Dedifferentiated amniotic fluid mesenchymal stem cell (primary cell): ENCODE measurements around the gene MN1.
A peak's percentile ranks its signal among the peaks of the same experiment; 100 is the strongest.
"Not testable (repeated sequence)": the region's sequence is repeated elsewhere in the genome, so short reads cannot be mapped to it uniquely, and the experiment has no call there.

ENCODE experiments used
- DNase-seq: peaks from one replicate; pipeline ENCODE4 v3.0.0-alpha.2; 2016; ENCODE audit errors: extremely low spot score

MN1 gene

DNA sequence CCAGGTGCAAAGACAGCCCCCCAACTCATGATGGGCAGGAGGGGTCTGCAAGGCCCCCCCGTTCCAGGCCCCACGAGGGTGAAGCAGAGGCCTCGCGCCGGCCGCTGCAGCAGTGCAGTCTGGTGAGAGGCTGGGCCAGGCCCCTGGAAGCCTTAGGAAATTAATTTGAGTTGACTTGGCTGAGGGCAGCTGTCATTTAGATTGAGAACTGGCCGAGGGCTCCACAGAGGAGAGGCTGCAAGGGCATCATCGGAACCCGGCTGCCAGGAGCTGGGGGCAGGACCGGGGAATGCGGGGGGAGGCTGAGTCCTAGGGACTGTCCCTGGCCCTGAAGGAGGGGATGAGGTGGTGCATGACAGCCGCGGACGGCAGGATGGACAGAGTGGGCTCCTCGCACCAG is 39.9 kb downstream of the MN1 start:
- DNase-seq: no peak

DNA sequence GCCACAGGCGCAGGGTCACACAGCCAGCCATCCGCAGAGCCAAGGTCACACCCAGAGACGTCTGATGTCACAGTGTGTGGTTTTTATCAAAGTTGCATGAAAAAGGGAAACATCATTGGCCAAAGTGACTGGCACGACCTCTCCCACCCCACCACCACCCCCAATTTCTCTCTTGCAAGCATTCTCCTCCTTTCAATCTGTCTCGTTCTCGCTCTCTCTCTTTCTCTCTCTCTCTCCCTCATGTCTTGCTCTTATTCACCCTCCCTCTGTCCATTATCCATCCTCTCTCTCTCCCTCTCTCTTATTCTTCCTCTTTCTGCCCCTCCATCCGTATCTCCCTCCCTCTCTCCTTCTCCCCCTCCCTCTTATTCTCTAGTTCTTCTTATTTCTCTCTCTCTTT is 40.6 kb downstream of the MN1 start:
- DNase-seq: no peak

DNA sequence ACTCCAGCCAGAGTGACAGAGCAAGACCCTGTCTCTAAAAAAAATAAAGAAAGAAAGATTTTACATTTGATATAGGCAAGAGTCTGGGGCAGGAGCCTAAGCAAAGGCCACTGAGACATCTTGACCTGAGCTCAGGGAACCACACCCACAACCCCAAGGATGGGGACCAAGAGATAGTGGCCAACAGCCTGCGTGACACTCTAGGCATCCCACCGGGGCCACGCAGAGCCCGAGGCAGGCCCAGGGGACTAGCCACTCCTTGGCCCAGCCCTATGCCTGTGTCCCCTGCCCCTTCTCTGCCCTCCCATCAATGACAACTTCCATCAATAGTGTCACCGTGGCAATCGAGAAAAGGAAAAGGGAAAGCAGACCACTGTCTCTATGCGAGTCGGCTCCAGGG is 41.1 kb downstream of the MN1 start:
- DNase-seq: no peak

DNA sequence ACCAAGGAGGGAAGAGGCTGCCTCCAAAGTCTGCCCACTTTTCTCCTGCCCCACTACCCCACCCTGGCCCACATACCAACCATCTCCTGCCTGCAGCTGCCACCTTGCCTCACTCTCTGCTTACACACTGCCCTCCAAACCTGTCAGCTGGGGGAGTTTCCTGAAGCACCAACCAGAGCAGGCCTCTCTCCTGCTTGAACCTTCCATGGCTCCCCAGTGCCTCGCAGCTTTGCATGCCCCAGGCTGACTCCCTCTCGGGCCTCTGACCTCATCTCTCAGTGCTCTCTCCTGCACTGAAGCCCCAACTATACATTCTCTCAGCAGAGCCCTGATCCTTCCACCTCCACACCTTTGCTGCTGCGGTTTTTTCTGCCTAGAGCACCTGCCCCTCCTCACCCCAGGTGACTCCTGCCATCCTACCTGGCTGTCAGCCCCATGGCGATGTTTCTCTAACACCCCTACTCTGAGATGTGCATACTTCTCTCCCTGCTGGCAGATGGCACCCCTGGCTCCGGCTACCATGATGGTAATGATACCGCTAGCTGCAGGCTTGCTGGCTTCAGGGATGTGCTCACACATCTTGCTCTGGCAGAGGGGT is 43.5 kb downstream of the MN1 start:
- DNase-seq: no peak

DNA sequence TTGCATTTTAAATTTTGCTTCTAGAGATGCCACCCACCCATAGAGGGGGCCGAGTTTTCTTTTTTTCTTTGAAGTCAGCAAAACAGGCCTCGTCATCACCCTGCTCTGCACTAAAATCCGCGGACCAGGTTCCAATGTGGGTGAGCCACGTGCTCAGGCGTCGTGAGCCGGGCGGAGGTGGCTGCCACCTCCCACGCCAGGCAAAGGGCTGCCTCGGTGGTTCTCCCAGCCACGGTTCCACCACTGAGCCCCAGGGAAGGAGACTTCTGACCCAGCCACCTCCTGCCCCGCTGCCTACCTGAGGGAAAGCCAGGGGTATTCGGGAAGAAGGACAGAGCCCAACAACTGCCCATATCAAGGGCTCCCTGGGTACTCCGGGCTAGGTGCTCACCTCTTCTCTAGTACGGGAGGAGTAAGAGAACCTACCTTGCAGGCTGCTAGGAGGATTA is 45.3 kb downstream of the MN1 start:
- no peak for DNase-seq

DNA sequence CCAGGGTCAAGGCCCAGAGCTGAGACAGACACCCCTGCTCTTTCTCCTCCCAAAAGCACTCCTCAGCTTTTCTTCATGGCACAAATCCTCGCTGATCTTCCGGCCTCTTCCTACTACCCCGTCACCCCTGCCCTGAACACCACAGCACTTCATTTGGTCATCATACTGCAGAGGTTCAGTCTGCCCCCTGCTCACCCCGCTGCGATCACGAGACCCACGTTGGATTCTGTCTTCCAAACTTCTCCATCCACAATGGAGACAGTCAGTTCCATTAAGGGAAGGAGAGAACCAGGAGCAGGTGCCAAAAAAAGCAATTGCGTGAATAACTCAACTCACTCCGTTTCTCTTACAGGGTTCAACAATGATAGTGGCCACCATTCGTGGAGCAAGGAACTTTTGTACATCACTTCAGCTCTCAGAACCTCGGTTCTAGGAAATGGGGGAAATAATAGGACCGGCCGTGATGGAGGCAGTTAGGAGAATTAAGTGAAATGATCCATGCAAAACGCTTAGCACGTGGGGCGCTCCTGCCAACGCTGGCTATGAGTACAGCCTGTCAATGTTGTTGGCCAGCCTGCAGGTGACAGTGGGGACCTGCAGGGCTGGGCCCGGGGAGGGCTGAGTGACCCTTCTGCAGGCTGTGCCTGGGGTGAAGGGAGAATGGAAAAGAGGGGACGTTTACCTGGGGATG is 45.9 kb downstream of the MN1 start:
- no peak for DNase-seq

DNA sequence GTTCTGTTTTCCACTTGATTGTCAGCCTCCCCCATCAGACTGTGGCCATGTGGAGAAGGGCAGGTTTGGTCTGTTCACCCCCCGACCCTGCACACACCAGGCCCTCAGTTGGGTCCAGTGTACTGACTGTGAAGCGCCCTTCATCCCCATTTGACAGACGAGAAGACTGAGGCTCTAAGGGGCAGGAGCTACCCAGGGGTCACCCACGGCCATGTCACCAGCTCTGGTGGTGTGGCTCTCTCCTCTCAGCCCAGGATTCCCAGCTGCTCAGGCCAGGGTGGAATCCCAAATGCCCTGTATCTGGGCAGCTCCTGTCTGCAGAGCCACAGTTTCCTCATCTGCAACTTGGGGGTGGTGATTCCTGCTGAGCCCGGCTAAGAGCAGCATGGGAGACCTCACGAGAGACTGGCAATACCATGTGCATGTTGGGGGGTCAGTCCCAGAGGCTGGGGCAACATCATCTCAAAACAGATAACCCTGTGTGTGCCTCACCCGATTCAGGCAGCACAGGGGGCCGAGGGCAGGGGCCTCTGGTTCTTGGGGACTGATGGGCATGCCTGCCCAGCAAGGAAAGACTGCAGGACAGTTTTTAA is 46.6 kb downstream of the MN1 start:
- no peak for DNase-seq

DNA sequence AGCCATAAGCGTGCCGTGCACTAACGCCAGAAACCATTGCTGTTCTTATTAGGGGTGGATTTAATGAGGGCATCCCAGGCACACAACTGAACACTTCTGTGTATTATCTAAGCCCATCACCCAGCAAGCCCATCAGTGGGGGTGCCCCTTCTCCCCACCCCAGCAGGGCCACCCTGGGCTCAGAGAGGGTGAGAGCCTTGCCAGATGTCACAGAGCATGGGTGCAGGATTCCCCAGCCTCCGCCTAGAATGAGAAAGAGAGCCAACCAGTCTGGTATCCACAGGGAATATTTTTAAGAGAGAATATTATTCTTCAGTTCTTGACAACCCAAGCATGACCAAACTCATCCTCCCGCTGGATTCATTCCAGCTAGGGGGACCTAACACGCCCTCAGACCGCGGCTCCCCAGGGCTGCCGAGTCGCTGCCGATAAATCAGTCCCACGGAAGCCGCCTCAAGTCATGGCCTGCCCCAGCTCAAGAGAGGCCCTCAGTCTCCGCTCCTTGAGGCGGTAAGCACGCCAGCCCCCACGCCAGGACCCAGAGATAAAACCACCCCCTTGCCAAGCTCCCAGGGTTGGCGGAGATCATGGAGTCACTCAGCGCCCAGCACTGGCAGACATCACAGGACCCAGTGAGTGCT is 47.2 kb downstream of the MN1 start:
- DNase-seq: no peak

DNA sequence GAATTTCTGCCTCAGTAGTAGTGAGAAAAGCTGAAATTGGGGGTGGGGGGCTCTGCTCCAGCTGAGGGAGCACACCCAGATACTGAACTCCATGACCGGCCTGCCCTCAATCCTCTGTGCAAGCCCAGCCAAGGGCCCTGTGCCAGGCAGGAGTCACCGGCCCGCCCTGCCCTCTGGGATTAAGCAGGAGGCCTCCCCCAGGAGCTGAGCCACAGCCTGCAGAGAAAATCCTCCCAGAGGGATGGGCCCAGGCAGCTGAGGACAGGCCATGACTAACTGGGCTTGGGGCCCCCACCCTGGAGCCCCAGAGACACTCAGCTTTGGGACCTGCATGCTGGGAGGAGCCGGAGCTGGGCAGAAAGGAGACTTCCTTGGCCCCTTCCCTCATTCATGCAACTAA is 48.8 kb downstream of the MN1 start:
- peak; percentile 70 for DNase-seq

DNA sequence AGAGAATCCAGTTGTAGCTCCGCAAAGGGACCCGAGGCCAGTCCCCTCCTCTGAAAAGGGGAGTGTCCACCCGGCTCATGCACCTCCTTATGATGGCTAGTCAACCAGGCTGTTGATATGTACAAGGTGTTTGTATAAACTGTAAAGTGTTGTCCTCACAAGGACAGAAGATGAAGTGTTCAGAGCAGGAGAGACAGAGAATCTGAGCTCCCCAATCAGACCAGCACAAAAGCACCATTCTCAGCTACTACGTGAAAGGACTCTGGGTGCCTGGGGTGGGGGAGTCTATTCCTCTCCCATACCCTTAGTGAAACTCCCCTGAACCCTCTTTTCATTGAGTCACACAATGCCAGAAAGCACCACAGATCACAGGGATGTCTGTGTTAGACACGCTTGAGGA is 49.4 kb downstream of the MN1 start:
- no peak for DNase-seq

DNA sequence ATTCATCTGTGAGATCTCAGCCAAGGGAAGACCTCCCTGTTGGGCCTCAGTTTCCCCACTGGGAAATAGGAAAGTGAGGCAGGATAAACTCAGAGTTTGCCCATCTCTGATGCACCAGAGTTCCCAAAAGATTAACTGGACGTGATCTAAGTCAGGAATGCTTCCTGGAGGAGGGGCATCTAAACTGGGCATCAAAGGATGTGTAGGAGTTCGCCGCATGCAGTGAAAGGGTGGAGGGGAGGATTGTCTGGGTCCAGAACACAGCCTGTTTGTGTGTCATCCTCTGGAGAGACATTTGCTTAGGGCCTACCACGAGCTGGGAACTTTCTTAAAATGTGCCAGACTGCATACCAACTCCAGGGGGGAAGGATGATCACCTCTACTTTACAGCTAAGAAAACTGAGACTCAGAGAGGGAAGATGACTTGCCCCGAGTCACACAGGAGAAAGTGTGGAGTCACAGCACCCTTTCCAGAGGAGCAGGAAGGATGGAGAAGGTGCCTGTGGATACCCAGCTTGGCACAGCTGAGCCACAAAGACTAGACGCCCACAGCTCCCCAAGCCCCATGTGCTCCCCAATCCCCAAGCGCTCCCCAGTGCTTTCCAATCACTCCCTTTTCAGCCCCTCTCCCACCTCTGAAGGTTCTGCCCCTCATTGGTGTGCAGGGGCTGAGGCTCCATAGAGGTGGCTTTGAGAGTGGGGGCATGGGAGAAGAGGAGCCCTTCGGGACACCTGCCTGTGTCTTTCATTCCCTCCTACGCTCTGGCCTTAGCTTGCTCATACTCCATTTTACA is 50.1 kb downstream of the MN1 start:
- no peak for DNase-seq

DNA sequence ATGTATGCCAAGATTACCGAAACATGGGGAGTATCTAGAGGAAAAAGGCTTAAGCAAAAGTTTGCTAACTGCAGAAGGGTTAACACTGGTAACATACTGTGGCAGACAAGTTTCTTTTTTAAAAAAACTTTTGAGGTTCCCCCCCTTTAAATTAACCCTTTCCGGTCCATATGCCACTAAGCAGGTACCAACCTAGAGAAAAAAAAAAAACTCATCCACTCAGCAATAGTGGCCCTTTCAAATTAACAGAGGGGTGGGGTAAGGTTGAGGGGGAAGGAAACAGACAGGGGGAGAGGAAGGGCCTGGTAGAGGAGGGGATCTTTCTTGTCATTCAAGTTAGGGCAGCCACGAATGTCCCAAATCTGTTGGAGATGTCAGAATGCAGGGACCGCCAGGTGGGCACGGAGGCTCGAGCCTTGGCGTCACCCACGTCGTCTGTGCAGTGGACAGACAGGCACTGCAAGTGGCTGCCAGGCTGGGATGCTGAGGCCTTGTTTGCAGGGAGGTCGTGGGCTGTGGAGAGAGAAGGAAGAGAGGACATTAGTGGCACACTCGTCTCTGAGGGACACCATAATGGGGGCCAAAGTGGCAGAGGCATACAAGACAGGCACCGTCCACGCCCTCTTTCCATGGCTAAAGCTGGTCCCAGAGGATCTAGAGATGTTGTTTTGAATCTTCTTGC is 50.8 kb downstream of the MN1 start:
- no peak for DNase-seq

DNA sequence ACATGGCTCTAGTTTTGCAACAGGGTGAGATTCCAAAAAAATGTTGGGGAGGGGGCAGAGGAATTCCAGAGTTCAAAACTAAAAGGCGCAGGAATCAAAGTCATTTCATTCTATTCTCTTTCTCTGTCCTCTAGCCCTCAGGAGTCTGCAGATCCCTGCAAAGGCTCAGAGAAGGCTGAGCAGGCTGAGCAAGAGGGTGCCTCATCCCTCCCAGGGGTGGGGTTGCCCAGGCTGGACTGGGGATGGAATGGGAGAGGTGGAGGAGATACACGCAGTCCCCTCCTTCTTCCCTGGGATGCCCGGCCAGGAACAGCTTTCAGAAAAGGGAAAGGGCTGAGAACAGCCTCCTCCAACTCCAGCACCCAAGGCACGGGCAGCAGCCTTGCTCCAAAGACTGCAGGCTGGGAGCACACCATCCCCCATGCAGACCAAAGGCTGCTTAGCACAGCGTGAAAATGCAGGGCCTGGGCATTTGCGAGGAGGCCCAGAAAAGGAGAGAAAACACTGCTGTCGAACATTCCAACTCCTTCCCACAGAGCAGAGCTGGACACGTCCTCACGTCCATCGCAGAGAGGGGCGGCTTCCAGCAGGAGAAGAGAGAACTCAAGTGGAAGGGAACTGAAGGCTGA is 51.8 kb downstream of the MN1 start:
- DNase-seq: no peak

DNA sequence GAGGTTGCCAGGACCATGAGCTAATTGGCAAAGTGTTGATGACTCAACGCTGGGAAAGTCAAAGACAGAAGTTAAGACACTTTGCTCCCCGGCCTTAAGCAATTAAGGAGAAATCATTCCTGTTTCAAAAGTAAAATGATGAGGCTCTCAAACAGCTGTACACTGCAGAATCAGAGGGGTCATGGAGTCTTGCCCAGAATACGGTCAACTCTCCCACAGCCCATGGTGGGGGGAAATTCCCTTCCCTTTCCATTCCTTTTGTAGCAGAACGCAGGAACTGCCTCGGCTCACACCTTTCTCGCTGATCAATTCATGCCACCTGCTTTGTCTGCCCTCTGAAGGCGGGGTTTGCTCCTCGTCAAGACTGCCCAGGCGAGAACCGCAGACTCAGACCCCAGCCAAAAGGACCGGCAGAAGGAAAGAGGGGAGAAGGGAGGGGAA is 52.8 kb downstream of the MN1 start:
- DNase-seq: peak; percentile 51

DNA sequence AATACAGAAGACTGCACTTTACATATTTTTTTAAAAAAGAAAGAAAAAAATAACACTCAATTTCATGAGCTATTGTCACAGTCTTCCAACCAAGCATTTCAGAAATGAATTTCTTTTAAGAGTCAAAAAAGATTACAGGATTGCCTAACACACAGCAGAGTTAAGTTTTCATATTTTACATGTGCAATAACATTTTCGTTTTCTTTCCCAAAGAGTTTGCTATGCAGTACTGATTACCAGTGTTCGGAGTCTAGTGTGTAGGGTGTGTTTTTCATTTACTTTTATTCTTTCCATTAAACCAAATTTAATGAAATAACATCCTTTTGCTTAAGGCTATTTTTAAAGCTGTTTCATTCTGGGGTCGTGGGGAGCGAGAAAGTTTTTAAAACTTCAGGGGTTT is 53.2 kb downstream of the MN1 start:
- peak; percentile 62 for DNase-seq

DNA sequence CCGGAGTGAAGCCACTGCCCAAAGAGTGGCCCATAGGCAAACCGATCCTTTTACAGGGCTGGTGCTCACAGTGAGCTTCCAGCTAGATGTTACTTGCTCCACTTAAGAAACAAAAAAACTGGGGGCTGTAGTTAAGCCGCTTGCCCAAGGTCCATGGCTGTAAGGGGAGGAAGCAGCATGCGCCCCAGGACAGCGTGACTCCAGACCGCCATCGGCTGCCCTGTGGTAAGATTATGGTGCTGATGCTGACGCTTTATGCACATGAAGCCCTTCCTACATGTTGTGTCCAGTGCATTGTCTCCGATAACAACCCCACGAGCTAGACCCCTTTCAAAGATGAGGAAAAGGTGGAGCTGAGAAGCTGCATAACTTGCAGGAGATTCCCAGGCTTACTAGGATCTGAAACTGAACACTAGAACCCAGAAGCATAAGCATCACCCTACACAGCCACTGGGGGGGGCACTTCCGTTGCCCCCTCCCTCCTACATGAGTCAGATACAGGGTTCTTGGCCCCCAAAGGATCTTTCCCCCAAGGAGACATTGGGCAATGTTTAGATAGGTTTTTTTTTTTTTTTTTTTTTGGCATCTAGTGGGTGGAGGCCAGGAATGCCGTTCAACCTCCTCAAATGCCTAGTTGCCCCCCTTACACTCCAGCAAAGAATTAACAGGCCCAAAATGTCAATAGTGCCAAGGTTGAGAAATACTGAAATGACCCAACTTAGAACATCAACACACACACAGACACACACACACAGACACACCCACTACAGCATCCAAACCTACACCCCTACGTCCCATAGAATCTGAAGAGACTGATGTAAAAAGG is 53.9 kb downstream of the MN1 start:
- no peak for DNase-seq

DNA sequence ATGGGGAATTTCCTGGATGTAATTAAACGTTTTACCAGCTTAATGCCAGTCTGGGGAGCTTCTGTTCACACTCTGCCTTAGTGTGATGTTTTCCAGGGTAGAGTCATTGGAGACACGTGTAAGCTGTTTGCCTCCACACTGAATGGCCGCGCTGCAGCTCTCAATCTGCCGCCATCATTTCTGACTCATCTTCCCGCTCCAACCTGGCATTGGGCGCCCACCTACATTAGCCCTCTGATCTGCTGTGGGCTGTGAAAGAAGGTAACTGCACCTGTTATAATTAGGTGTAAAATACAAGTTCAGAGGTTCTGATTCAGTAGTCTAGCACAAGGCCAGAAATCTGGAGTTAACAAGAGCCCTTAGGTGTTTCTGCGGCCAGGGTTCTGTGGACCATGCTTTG is 54.6 kb downstream of the MN1 start:
- DNase-seq: no peak

DNA sequence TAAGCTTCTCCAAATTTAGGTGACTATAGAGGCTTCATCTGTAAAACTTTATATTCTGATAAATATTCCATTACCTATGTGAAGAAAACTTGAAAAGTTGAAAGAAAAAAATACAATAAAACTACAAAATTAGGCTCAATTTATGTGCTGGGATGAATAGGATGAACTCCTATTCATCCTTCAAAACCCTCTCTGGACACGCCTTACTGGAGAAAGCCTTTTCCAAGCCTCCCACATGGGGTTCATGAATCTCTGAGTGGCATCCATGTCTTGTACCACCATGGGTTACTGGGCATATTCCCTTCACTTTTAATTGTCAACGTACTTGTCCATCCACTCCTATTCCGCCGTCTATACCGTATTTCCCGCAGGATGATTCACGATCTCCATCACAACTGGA is 55.7 kb downstream of the MN1 start:
- DNase-seq: no peak

DNA sequence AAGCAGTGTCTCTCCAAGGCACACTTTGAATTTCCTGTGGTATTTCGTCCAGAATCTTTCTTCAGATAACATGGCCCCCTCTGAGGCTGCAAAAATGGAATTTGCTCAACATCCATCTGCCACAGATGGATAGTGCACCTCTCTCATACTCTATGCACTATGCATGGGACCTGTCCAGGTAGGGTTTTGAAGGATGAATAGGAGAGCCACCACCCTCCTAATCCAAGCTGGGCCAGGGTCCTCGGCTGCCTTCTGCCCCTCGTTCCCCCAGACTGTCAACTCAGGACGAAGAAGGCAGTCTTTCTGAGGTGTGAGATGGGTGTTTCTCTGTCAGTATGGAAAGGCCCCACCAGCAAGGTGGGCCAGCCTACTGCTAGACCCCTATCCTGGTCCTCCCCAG is 56.4 kb downstream of the MN1 start:
- DNase-seq: no peak

DNA sequence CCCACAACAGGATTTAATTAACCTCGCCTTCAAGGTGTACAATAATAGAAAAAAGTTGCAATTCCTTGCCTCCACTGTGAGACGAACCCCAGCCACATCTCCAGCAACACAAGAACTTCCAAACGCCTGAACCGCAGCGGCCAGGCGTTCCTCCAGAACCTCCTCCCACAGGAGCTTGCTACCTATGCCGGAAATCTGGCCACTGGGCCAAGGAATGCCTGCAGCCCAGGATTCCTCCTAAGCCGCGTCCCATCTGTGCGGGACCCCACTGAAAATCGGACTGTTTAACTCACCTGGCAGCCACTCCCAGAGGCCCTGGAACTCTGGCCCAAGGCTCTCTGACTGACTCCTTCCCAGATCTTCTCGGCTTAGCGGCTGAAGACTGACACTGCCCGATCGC is 57.5 kb downstream of the MN1 start:
- DNase-seq: not testable (repeated sequence)
